BJ (cell line): Measurements from ENCODE around the gene THAP6. TPM values are rescaled to one million over a fixed set of nuclear protein-coding genes. Genes with fewer than 3 reads are reported as not detected.
"Not testable (repeated sequence)": the region's sequence is repeated elsewhere in the genome, so short reads cannot be mapped to it uniquely, and the experiment has no call there.

Source experiments
- CTCF ChIA-PET: fragments of 350-600 bp; formaldehyde crosslinking; extraction: SDS; loops from one replicate; lab custom pipeline; 2021; ENCODE audit warnings: antibody characterized with exemption, inconsistent platforms; lab: Yijun Ruan, JAX
- POLR2A ChIA-PET: fragments of 300-600 bp; sonication (Branson Sonifier 250); formaldehyde crosslinking; extraction: SDS; loops from one replicate; lab custom pipeline; 2021; ENCODE audit warnings: antibody characterized with exemption; lab: Charles Lee
- DNase-seq: peaks from one replicate; pipeline ENCODE4 v3.0.0-alpha.2; 2011; ENCODE audit warnings: low read depth
- H3K27me3 ChIP-seq: 2 replicates; pipeline ENCODE4 v1.6.0; 2011; ENCODE audit warnings: low read length; ENCODE audit not compliant: control insufficient read depth, insufficient read depth
- H3K36me3 ChIP-seq: 2 replicates; pipeline ENCODE4 v1.5.1; 2011; ENCODE audit warnings: low read length; ENCODE audit not compliant: control insufficient read depth, insufficient read depth
- H3K4me3 ChIP-seq: 2 replicates; pipeline ENCODE4 v1.5.1; 2011; ENCODE audit warnings: low read depth, mild to moderate bottlenecking, control low read depth, low read length
- CTCF ChIP-seq: IDR thresholded peaks from 2 replicates; pipeline ENCODE4 v1.5.1; 2011; ENCODE audit warnings: low read depth, mild to moderate bottlenecking, control low read depth, inconsistent platforms, low read length, moderate library complexity; ENCODE audit not compliant: insufficient read depth
- polyA plus RNA-seq: library from polyadenylated mRNA; depleted of rRNA; stranded (reverse); fragments of >200 nt; gene quantifications from 2 replicates; pipeline ENCODE4 v1.2.3, GENCODE V29; 2011

Gene THAP6
- polyA plus RNA-seq, 1 experiment: 7.3 TPM

GRCh38 chr4:75542824-75543223, 28.6 kb downstream of the THAP6 start:
- ChIA-PET POLR2A (no interaction called here), CTCF (interaction anchor here (0.6 to 0.9 kb wide), 3 partner anchors 11 to 305 kb away, joined by 3 read pairs; no protein-coding TSS in a partner anchor)
- DNase-seq: peak; percentile 34

GRCh38 chr4:75544220-75544619, 29.9 kb downstream of the THAP6 start:
- H3K36me3 ChIP-seq, POLR2A ChIA-PET, H3K4me3 ChIP-seq, H3K27me3 ChIP-seq, DNase-seq: not testable (repeated sequence)
- CTCF ChIA-PET: interaction anchor here (1.1 kb wide), 1 partner anchor 17 kb away, joined by 3 read pairs; no protein-coding TSS in a partner anchor

More at GRCh38 chr4:75542824-75543223, 28.6 kb downstream of the THAP6 start:
- no peak for TF ChIP-seq CTCF
- Histone ChIP-seq H3K4me3 (no peak overlapping the region), H3K27me3 (no peaks in the 10 kb centered on the region), H3K36me3 (no peaks in the 10 kb centered on the region)

DNA sequence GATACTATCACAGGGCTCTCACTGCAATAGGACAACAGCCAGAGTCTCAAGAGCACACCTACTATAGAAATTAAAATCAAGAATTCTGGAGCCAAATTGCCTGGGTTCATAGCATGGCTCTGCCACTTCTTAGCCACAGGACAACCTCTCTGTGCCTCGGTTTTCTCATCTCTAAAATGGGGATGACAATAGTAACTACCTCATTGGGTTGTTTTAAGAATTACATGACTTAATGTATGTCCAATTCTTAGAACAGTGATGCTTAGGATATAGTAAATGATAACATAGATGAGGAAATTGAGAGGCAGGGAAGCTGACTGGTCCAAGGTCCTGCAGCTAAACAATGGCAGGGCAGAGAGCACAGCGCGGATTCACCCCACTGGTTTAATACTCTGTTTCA, 30.6 kb downstream of the THAP6 start:
- Histone ChIP-seq H3K27me3 (no peaks in the 10 kb centered on the region), H3K4me3 (no peak overlapping the region), H3K36me3 (no peaks in the 10 kb centered on the region)
- no peak for DNase-seq
- POLR2A ChIA-PET: no interaction called here
- CTCF ChIA-PET: no interaction called here
- TF ChIP-seq CTCF: no peak

DNA sequence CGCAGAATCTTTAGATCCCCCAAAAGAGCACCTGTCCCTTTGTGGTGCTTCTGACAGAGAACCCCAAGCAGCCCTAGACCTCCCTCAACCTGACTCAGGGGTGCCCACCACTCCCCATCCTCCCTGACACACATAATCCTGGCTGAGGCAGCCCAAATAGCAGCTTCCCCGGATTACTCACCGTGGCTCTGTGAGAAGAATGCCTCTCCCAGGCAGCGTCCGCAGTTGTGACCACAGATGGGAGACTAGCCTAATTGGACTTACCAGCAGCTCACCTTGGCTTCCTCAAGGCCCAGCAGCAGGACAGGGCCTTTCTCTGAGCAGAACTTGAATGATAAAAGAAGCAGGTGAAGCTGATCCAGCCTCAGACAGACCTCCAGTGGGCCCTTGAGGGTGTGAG, 31.3 kb downstream of the THAP6 start:
- no peak for TF ChIP-seq CTCF
- DNase-seq: no peak
- H3K27me3 ChIP-seq: no peaks in the 10 kb centered on the region
- POLR2A ChIA-PET: no interaction called here
- H3K36me3 ChIP-seq: no peaks in the 10 kb centered on the region
- CTCF ChIA-PET: interaction anchor here (0.8 kb wide), 1 partner anchor 32 kb away, joined by 3 read pairs; no protein-coding TSS in a partner anchor
- H3K4me3 ChIP-seq: no peak overlapping the region

DNA sequence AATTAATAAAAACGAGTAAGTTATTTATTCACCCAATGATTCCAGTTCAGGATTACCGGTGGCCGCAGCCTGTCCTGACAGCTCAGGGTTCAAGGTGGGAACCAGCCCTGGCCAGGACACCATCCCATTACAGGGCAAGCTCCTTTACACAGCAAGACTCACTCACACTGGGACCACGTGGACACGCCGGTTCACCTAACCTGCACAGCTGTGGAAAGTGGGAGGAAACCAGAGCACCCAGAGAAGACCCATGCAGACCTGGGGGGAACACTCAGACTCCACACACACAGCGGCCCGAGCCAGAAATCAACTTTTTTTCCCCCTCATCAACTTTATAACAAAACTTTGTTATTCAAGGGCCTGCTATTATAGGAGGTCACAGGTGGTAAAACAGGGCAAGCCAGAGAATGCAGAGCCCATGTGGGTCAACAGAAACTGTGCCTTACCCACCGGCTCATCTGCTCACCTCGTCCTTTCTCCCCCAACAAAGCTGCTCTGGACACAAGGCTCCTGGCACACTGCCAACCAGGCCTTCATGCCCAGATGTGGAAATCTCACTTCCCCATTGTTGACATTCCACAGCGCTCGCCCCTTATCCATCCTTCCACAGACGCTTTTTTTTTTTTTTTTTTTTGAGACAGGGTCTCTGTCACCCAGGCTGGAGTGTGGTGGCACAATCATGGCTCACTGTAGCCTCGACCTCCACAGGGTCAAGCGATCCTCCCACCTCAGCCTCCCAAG, 33.5 kb downstream of the THAP6 start:
- no peak for DNase-seq
- TF ChIP-seq CTCF: no peak
- CTCF ChIA-PET: interaction anchor here (0.7 to 1.6 kb wide), 3 partner anchors 9 to 1714 kb away, joined by 3 to 5 read pairs (median 3); partner anchors contain the start of genes ODAPH, RCHY1 and THAP6
- H3K36me3 ChIP-seq: no peaks in the 10 kb centered on the region
- no peak overlapping the region for H3K4me3 ChIP-seq
- H3K27me3 ChIP-seq: no peaks in the 10 kb centered on the region
- POLR2A ChIA-PET: no interaction called here
